GM19463 (cell line): ENCODE data around the gene OPCML.

Experiments used
- ATAC-seq: cut with Tn5 transposase; IDR thresholded peaks from one replicate; pipeline ENCODE4 v1.9.1; 2021; ENCODE audit warnings: mild to moderate bottlenecking, moderate library complexity; ENCODE audit not compliant: unreplicated experiment

Gene OPCML

GRCh38 chr11:133362156-133362555 lies 170.1 kb downstream of the OPCML start:
- no peak for ATAC-seq

- ATAC-seq, result no peak
Measured at GRCh38 chr11:133361689-133361994, 170.7 kb downstream of the OPCML start.

GRCh38 chr11:133360860-133361688 lies 171.2 kb downstream of the OPCML start:
- no peak for ATAC-seq

- no peak for ATAC-seq
Measured at GRCh38 chr11:133355095-133355494, 177.2 kb downstream of the OPCML start.

GRCh38 chr11:133354069-133354468 lies 178.2 kb downstream of the OPCML start:
- no peak for ATAC-seq

- no peak for ATAC-seq
Measured at GRCh38 chr11:133350045-133350444, 182.3 kb downstream of the OPCML start.

GRCh38 chr11:133347988-133348387 lies 184.3 kb downstream of the OPCML start:
- ATAC-seq, result no peak

GRCh38 chr11:133346137-133346536 lies 186.2 kb downstream of the OPCML start:
- no peak for ATAC-seq

- ATAC-seq, result no peak
Measured at GRCh38 chr11:133343951-133344350, 188.3 kb downstream of the OPCML start.

GRCh38 chr11:133339495-133340140 lies 192.7 kb downstream of the OPCML start:
- ATAC-seq, result no peak

GRCh38 chr11:133338588-133338987 lies 193.7 kb downstream of the OPCML start:
- ATAC-seq, result no peak

- ATAC-seq, result no peak
Measured at GRCh38 chr11:133337951-133338418, 194.3 kb downstream of the OPCML start.

GRCh38 chr11:133337193-133337592 lies 195.1 kb downstream of the OPCML start:
- ATAC-seq, result no peak

- no peak for ATAC-seq
Measured at GRCh38 chr11:133331031-133331430, 201.3 kb downstream of the OPCML start.

GRCh38 chr11:133326849-133327248 lies 205.5 kb downstream of the OPCML start:
- ATAC-seq, result no peak

GRCh38 chr11:133326332-133326731 lies 206.0 kb downstream of the OPCML start:
- no peak for ATAC-seq

GRCh38 chr11:133325711-133326110 lies 206.6 kb downstream of the OPCML start:
- ATAC-seq, result no peak

GRCh38 chr11:133323354-133323753 lies 208.9 kb downstream of the OPCML start:
- ATAC-seq, result no peak

- no peak for ATAC-seq
Measured at GRCh38 chr11:133318221-133318620, 214.1 kb downstream of the OPCML start.

- no peak for ATAC-seq
Measured at GRCh38 chr11:133311230-133311629, 221.1 kb downstream of the OPCML start.

GRCh38 chr11:133306019-133306418 lies 226.3 kb downstream of the OPCML start:
- no peak for ATAC-seq

- ATAC-seq, result no peak
Measured at GRCh38 chr11:133305208-133305956, 226.9 kb downstream of the OPCML start.
